Measurements from ENCODE around the gene CCT2. TPM values are rescaled to one million over a fixed set of nuclear protein-coding genes. Genes with fewer than 3 reads are reported as not detected.
A peak's percentile ranks its signal among the peaks of the same experiment; 100 is the strongest.

CCT2 gene
- polyA plus RNA-seq (ENCODE audit: insufficient read length in 4 of 4), result 100 to 1,000 TPM; 236 to 256 (median 242) TPM

- peak; percentile 91 to 97 (median 93) for DNase-seq (ENCODE audit: low read depth in 4 of 4, low spot score in 3 of 4)
These were observed at the start of gene CCT2 for GRCh38 chr12:69585189-69586062. CCT2 (plus strand) TSS chr12:69585459; CDS start chr12:69585522, 63 bp downstream.

- no peak for DNase-seq (ENCODE audit: low read depth in 4 of 4, low spot score in 3 of 4)
These were observed 44.3 kb upstream of the CCT2 start for GRCh38 chr12:69540987-69541386.

- DNase-seq (ENCODE audit: low read depth in 4 of 4, low spot score in 3 of 4), result no peak
These were observed 41.2 kb upstream of the CCT2 start for GRCh38 chr12:69544087-69544486.

GRCh38 chr12:69545081-69545480, 40.2 kb upstream of the CCT2 start:
- no peak for DNase-seq (ENCODE audit: low read depth in 4 of 4, low spot score in 3 of 4)

GRCh38 chr12:69546693-69547438, 38.4 kb upstream of the CCT2 start:
- DNase-seq (ENCODE audit: low read depth in 4 of 4, low spot score in 3 of 4), result no peak

GRCh38 chr12:69548687-69549086, 36.6 kb upstream of the CCT2 start:
- DNase-seq (ENCODE audit: low read depth in 4 of 4, low spot score in 3 of 4), result no peak

GRCh38 chr12:69550569-69551350, 34.5 kb upstream of the CCT2 start:
- DNase-seq (ENCODE audit: low read depth in 4 of 4, low spot score in 3 of 4), result no peak

GRCh38 chr12:69553628-69554248, 31.5 kb upstream of the CCT2 start:
- peak; percentile 18 to 24 (median 20) for DNase-seq (ENCODE audit: low read depth in 4 of 4, low spot score in 3 of 4)

- DNase-seq (ENCODE audit: low read depth in 4 of 4, low spot score in 3 of 4), result no peak
These were observed 29.8 kb upstream of the CCT2 start for GRCh38 chr12:69555461-69555860.

GRCh38 chr12:69556383-69556782, 28.9 kb upstream of the CCT2 start:
- no peak for DNase-seq (ENCODE audit: low read depth in 4 of 4, low spot score in 3 of 4)

- DNase-seq (ENCODE audit: low read depth in 4 of 4, low spot score in 3 of 4), result no peak
These were observed 22.0 kb upstream of the CCT2 start for GRCh38 chr12:69563166-69563762.

GRCh38 chr12:69566603-69567002, 18.7 kb upstream of the CCT2 start:
- no peak for DNase-seq (ENCODE audit: low read depth in 4 of 4, low spot score in 3 of 4)

GRCh38 chr12:69569236-69569635, 16.0 kb upstream of the CCT2 start:
- DNase-seq (ENCODE audit: low read depth in 4 of 4, low spot score in 3 of 4), result no peak

- DNase-seq (ENCODE audit: low read depth in 4 of 4, low spot score in 3 of 4), result no peak
These were observed 15.2 kb upstream of the CCT2 start for GRCh38 chr12:69570000-69570516.

GRCh38 chr12:69570545-69571399, 14.5 kb upstream of the CCT2 start:
- peak in 3 of 4 donors; percentile 38 to 43 (median 38) for DNase-seq (ENCODE audit: low read depth in 4 of 4, low spot score in 3 of 4)

GRCh38 chr12:69575346-69575745, 9.9 kb upstream of the CCT2 start:
- no peak for DNase-seq (ENCODE audit: low read depth in 4 of 4, low spot score in 3 of 4)

GRCh38 chr12:69578283-69578682, 7.0 kb upstream of the CCT2 start:
- DNase-seq (ENCODE audit: low read depth in 4 of 4, low spot score in 3 of 4), result no peak

- DNase-seq (ENCODE audit: low read depth in 4 of 4, low spot score in 3 of 4), result no peak
These were observed 6.2 kb upstream of the CCT2 start for GRCh38 chr12:69579029-69579428.

- no peak for DNase-seq (ENCODE audit: low read depth in 4 of 4, low spot score in 3 of 4)
These were observed 5.2 kb upstream of the CCT2 start for GRCh38 chr12:69580074-69580473.
